Left ventricle myocardium superior (tissue), 1 donor: ENCODE data around the gene TECPR2. TPM values are rescaled to one million over a fixed set of nuclear protein-coding genes. Genes with fewer than 3 reads are reported as not detected.
"Not testable (repeated sequence)": the region's sequence is repeated elsewhere in the genome, so short reads cannot be mapped to it uniquely, and the experiment has no call there.

Experiments
- ATAC-seq: fragments of 200-7000 bp; cut with Tn5 transposase; one replicate; pipeline ENCODE4 v1.9.1; 2020; ENCODE audit warnings: mild to moderate bottlenecking, moderate library complexity
- DNase-seq: peaks from one replicate; pipeline ENCODE4 v3.0.0-alpha.2; 2020
- intact Hi-C: fragments of 100-400 bp; cut with micrococcal nuclease; formaldehyde crosslinking; loops from one replicate; pipeline ENCODE4 v1.11.0; 2022
- long read RNA-seq: library from polyadenylated mRNA; unstranded; transcript quantifications from one replicate; pipeline ENCODE4 v2.0.0, GENCODE V29; 2021
- total RNA-seq: library from RNA; stranded (reverse); fragmentation: NEBNext Ultra II Directional; extraction: Animal tissue kit (Norgen Biotek cat#: 25700); gene quantifications from one replicate; pipeline ENCODE4 v1.2.1, GENCODE V29; 2021
- donor health status: DM: no; HTN: yes; CAD: no; lungs with severe emphysema.

The TECPR2 gene
- total RNA-seq = 22.5 TPM
- long read RNA-seq, full-length matches to known transcripts = 1 of 18 reads
- long read RNA-seq, partial matches to known transcripts = 4 of 18 reads
- long read RNA-seq, other reads (novel, unspliced or antisense) = 13 of 18 reads

- intact Hi-C loops = no loop called here
- ATAC-seq = peak; percentile 99
- DNase-seq = peak; percentile 99
Observed at GRCh38 chr14:102362545-102363181, at the start of gene TECPR2, which contains the start of gene CINP. TSS of gene TECPR2 (plus strand) at chr14:102362941. CDS start at chr14:102376722, 13,781 bp downstream. TSS of gene CINP (minus strand) at chr14:102362890. CDS start at chr14:102362851, 39 bp downstream.

- intact Hi-C loops = loop anchor here (2.0 kb wide), 1 partner anchor 80 kb away; no protein-coding TSS in a partner anchor
- peak; percentile 64 for ATAC-seq
- DNase-seq = peak; percentile 92
Observed at GRCh38 chr14:102314242-102315011, 48.3 kb upstream of the TECPR2 start.

GRCh38 chr14:102315121-102315520 is 47.6 kb upstream of the TECPR2 start:
- no peak for ATAC-seq
- intact Hi-C loops = loop anchor here (2.0 kb wide), 1 partner anchor 80 kb away; no protein-coding TSS in a partner anchor
- DNase-seq = no peak

- no peak for ATAC-seq
Observed at GRCh38 chr14:102316338-102316742, 46.4 kb upstream of the TECPR2 start.

GRCh38 chr14:102316743-102317563 is 45.8 kb upstream of the TECPR2 start:
- intact Hi-C loops = no loop called here
- peak; percentile 96 for DNase-seq
- peak; percentile 80 for ATAC-seq

More at GRCh38 chr14:102316338-102316742, 46.4 kb upstream of the TECPR2 start:
- no peak for DNase-seq
- intact Hi-C loops = no loop called here

- ATAC-seq = peak; percentile 53
- peak; percentile 60 for DNase-seq
- intact Hi-C loops = no loop called here
Observed at GRCh38 chr14:102317564-102318248, 45.0 kb upstream of the TECPR2 start.

GRCh38 chr14:102318781-102319276 is 43.9 kb upstream of the TECPR2 start:
- ATAC-seq (no peak), DNase-seq (no peak)
- intact Hi-C loops = no loop called here

- intact Hi-C loops = no loop called here
- DNase-seq (peak; percentile 95), ATAC-seq (peak; percentile 63)
Observed at GRCh38 chr14:102319351-102320032, 43.2 kb upstream of the TECPR2 start, which contains the start of gene ZNF839. TSS of gene ZNF839 (plus strand) at chr14:102319746. CDS start at chr14:102319766, 20 bp downstream.

- no peak for ATAC-seq
- DNase-seq = peak; percentile 66
- intact Hi-C loops = no loop called here
Observed at GRCh38 chr14:102320033-102320660, 42.6 kb upstream of the TECPR2 start.

GRCh38 chr14:102320671-102321455 is 41.9 kb upstream of the TECPR2 start:
- intact Hi-C loops = no loop called here
- no peak for ATAC-seq

GRCh38 chr14:102321456-102322422 is 41.0 kb upstream of the TECPR2 start:
- no peak for ATAC-seq
- intact Hi-C loops = no loop called here
- DNase-seq = no peak

More at GRCh38 chr14:102320671-102321455, 41.9 kb upstream of the TECPR2 start:
- no peak for DNase-seq

GRCh38 chr14:102323102-102323501 is 39.6 kb upstream of the TECPR2 start:
- intact Hi-C loops = no loop called here
- ATAC-seq (no peak), DNase-seq (peak; percentile 72)

- DNase-seq (no peak), ATAC-seq (no peak)
- intact Hi-C loops = no loop called here
Observed at GRCh38 chr14:102325791-102326345, 36.9 kb upstream of the TECPR2 start.

GRCh38 chr14:102326583-102326982 is 36.2 kb upstream of the TECPR2 start:
- intact Hi-C loops = no loop called here
- no peak for DNase-seq
- no peak for ATAC-seq

- intact Hi-C loops, DNase-seq, ATAC-seq: not testable (repeated sequence)
Observed at GRCh38 chr14:102329381-102329780, 33.4 kb upstream of the TECPR2 start.
